HEK293T (cell line): ENCODE measurements around the gene MMP2.

ENCODE experiments used
- CTCF ChIA-PET: fragments of 350-600 bp; formaldehyde crosslinking; extraction: SDS; loops from one replicate; lab custom pipeline; 2021; ENCODE audit warnings: antibody characterized with exemption, inconsistent platforms; lab: Yijun Ruan, JAX
- POLR2A ChIA-PET: fragments of 350-600 bp; formaldehyde crosslinking; extraction: SDS; loops from one replicate; lab custom pipeline; 2020; ENCODE audit warnings: antibody characterized with exemption, inconsistent platforms; lab: Yijun Ruan, JAX
- DNase-seq: peaks from one replicate; pipeline ENCODE4 v3.0.0; 2012; ENCODE audit warnings: mixed read lengths; ENCODE audit errors: extremely low spot score
- ARNT ChIP-seq: fragments of 450-650 bp; IDR thresholded peaks from 2 replicates; pipeline ENCODE4 v1.6.1; 2017; ENCODE audit warnings: mild to moderate bottlenecking
- BHLHE40 ChIP-seq: fragments of 450-650 bp; IDR thresholded peaks from 2 replicates; pipeline ENCODE4 v1.6.1; 2016; ENCODE audit warnings: mild to moderate bottlenecking, moderate library complexity, borderline replicate concordance
- CTBP1 ChIP-seq: fragments of 450-650 bp; IDR thresholded peaks from 2 replicates; pipeline ENCODE4 v1.6.1; 2016; ENCODE audit warnings: borderline replicate concordance
- ELF4 ChIP-seq: fragments of 450-650 bp; IDR thresholded peaks from 2 replicates; pipeline ENCODE4 v1.6.1; 2017; ENCODE audit warnings: antibody characterized with exemption
- FOXA1 ChIP-seq: fragments of 450-650 bp; IDR thresholded peaks from 2 replicates; pipeline ENCODE4 v1.6.1; 2016; ENCODE audit warnings: mild to moderate bottlenecking
- FOXK2 ChIP-seq: fragments of 450-650 bp; IDR thresholded peaks from 2 replicates; pipeline ENCODE4 v1.6.1; 2016; ENCODE audit warnings: mild to moderate bottlenecking
- FOXM1 ChIP-seq: fragments of 450-650 bp; IDR thresholded peaks from 2 replicates; pipeline ENCODE4 v1.6.1; 2017; ENCODE audit warnings: mild to moderate bottlenecking, borderline replicate concordance
- HDGF ChIP-seq: fragments of 450-650 bp; IDR thresholded peaks from 2 replicates; pipeline ENCODE4 v1.6.1; 2017; ENCODE audit warnings: antibody characterized with exemption, borderline replicate concordance
- L3MBTL2 ChIP-seq: fragments of 450-650 bp; conservative IDR thresholded peaks from 2 replicates; pipeline ENCODE4 v1.6.1; 2016; ENCODE audit warnings: mild to moderate bottlenecking
- LEF1 ChIP-seq: fragments of 450-650 bp; IDR thresholded peaks from 2 replicates; pipeline ENCODE4 v1.6.1; 2017; ENCODE audit warnings: mild to moderate bottlenecking, borderline replicate concordance
- NFRKB ChIP-seq: fragments of 450-650 bp; IDR thresholded peaks from 2 replicates; pipeline ENCODE4 v1.6.1; 2016; ENCODE audit warnings: mild to moderate bottlenecking, moderate library complexity
- SP1 ChIP-seq: fragments of 450-650 bp; IDR thresholded peaks from 2 replicates; pipeline ENCODE4 v1.6.1; 2017
- SUZ12 ChIP-seq: fragments of 450-650 bp; IDR thresholded peaks from 2 replicates; pipeline ENCODE4 v1.6.1; 2016; ENCODE audit warnings: mild to moderate bottlenecking
- TARDBP ChIP-seq: fragments of 450-650 bp; IDR thresholded peaks from 2 replicates; pipeline ENCODE4 v1.6.1; 2016
- ZNF384 ChIP-seq: fragments of 450-650 bp; IDR thresholded peaks from 2 replicates; pipeline ENCODE4 v1.6.1; 2016
- TF ChIP-seq, protein P1 (sequence below): fragments of 450-650 bp; IDR thresholded peaks from 2 replicates; pipeline ENCODE4 v1.6.1; 2016

MMP2 gene

DNA sequence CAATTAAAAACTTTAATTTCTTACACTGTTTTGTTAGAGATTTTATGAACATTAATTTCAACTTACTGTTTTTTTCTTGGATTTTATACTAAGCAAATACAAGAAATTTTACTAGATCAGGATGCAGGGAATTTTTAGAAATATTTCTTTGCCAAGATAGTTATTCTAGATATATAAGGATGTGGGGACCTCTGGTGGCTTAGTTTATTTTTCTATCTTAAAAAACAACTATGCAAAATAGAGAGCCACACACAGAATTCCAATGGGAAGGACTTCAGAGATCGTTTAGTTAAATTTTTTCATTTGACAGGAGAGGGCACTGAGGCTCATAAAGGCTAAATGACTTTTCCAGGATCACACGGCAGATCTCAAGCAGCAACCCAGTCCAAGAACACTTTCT, 64.5 kb downstream of the MMP2 start:
- ChIA-PET POLR2A (no interaction called here), CTCF (interaction anchor here (2.0 kb wide), 1 partner anchor 78 kb away, joined by 6 read pairs; no protein-coding TSS in a partner anchor)
- no peak for TF ChIP-seq NFRKB
- no peak for TF ChIP-seq SUZ12
- no peak for TF ChIP-seq ZNF384
- TF ChIP-seq BHLHE40, result no peak
- no peak for TF ChIP-seq TARDBP
- no peak for TF ChIP-seq ELF4
- TF ChIP-seq L3MBTL2, result no peak
- no peak for TF ChIP-seq ARNT
- TF ChIP-seq CTBP1, result no peak
- TF ChIP-seq FOXM1, result no peak
- no peak for TF ChIP-seq LEF1
- TF ChIP-seq, protein P1, sequence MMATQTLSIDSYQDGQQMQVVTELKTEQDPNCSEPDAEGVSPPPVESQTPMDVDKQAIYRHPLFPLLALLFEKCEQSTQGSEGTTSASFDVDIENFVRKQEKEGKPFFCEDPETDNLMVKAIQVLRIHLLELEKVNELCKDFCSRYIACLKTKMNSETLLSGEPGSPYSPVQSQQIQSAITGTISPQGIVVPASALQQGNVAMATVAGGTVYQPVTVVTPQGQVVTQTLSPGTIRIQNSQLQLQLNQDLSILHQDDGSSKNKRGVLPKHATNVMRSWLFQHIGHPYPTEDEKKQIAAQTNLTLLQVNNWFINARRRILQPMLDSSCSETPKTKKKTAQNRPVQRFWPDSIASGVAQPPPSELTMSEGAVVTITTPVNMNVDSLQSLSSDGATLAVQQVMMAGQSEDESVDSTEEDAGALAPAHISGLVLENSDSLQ, result no peak
- no peak for TF ChIP-seq FOXA1
- no peak for TF ChIP-seq SP1
- no peak for TF ChIP-seq HDGF
- TF ChIP-seq FOXK2, result no peak
- DNase-seq, result no peak

DNA sequence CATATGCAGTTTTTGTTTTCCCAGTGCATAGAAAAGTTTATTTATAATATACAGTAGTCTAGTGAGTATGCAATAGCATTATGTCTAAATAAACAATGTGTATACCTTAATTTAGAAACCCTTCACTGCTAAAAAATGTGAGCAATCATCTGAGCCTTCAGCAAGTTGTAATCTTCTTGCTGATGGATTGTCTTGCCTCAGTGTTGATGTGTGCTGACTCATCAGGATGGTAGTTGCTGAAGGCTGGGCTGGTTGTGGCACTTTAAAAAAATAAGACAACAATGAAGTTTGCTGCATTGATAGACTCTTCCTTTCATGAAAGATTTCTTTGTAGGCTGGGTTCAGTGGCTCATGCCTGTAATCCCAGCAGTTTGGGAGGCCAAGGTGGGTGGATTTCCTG, 73.6 kb downstream of the MMP2 start:
- no peak for TF ChIP-seq LEF1
- no peak for TF ChIP-seq FOXM1
- no peak for TF ChIP-seq ELF4
- no peak for TF ChIP-seq ZNF384
- no peak for TF ChIP-seq TARDBP
- TF ChIP-seq ARNT, result no peak
- no peak for TF ChIP-seq BHLHE40
- TF ChIP-seq L3MBTL2, result no peak
- TF ChIP-seq, protein P1, result no peak
- DNase-seq, result no peak
- POLR2A ChIA-PET, result no interaction called here
- CTCF ChIA-PET, result no interaction called here

DNA sequence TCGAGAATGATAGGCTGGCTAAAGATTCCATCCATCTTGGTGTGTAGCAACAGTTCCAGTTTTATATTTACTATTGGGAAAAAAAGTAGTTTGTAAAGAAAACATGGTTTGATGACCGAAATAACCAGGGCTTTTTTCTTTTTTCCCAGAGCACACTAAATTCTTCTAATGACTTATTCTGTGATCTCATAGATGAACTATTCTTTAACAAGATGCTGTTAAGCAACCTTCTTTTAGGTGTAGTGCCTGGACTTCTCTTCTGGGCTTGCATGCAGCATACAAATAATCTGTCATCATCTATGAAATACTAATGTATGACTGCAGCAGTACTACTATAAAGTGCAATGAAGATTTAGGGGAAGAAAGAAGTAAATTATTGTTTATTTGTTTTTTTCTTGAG, 76.4 kb downstream of the MMP2 start:
- TF ChIP-seq FOXM1, result no peak
- TF ChIP-seq SP1, result no peak
- TF ChIP-seq SUZ12, result no peak
- TF ChIP-seq FOXA1, result no peak
- no peak for TF ChIP-seq NFRKB
- TF ChIP-seq ELF4, result no peak
- TF ChIP-seq LEF1, result no peak
- no peak for TF ChIP-seq BHLHE40
- TF ChIP-seq CTBP1, result no peak
- no peak for TF ChIP-seq ZNF384
- TF ChIP-seq ARNT, result no peak
- no peak for TF ChIP-seq TARDBP
- TF ChIP-seq FOXK2, result no peak
- TF ChIP-seq HDGF, result no peak
- TF ChIP-seq, protein P1, result no peak
- CTCF ChIA-PET, result no interaction called here
- no peak for DNase-seq
- POLR2A ChIA-PET, result no interaction called here
